Measurements from ENCODE around the gene CPT1C.

GRCh38 chr19:49653466-49653806 is 37.5 kb upstream of the CPT1C start:
- no peak for TF ChIP-seq ZFX (IDR thresholded peaks at IDR 0.05; ENCODE audit: borderline replicate concordance)
- TF ChIP-seq CTCF (IDR thresholded peaks at IDR 0.05) = no peak
